ENCODE measurements around the gene ANKRD6.

ANKRD6 gene

DNA sequence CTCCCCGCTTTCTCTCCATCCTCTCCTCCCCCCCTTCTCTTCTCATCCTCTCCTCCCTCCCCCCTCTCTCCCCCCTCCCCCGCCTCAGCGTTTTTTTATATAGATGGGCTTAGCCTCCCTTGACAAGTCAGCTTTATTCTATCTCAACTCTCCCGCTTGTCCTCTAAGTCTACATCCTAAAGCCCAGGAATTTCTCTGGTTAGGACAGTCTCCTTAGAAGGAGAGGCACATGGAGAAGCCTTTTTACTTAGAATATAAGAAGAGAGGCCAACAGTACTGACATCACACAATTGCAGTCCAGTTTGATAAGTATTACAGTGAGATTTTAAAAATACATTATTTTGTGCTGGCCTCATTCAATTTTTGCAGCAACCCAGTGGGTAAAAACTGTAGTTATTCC lies 122.1 kb downstream of the ANKRD6 start:
- no peak for DNase-seq (ENCODE audit: low spot score)
- ChIA-PET CTCF (no interaction called here), POLR2A (ENCODE audit: low non-redundant PET) (no interaction called here)
- TF ChIP-seq, protein P1, sequence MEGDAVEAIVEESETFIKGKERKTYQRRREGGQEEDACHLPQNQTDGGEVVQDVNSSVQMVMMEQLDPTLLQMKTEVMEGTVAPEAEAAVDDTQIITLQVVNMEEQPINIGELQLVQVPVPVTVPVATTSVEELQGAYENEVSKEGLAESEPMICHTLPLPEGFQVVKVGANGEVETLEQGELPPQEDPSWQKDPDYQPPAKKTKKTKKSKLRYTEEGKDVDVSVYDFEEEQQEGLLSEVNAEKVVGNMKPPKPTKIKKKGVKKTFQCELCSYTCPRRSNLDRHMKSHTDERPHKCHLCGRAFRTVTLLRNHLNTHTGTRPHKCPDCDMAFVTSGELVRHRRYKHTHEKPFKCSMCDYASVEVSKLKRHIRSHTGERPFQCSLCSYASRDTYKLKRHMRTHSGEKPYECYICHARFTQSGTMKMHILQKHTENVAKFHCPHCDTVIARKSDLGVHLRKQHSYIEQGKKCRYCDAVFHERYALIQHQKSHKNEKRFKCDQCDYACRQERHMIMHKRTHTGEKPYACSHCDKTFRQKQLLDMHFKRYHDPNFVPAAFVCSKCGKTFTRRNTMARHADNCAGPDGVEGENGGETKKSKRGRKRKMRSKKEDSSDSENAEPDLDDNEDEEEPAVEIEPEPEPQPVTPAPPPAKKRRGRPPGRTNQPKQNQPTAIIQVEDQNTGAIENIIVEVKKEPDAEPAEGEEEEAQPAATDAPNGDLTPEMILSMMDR (conservative IDR thresholded peaks at IDR 0.05; ENCODE audit: low read depth): no peak
- H3K27ac ChIP-seq: no peak overlapping the region

- DNase-seq (ENCODE audit: low spot score): no peak
- POLR2A ChIA-PET (ENCODE audit: low non-redundant PET): no interaction called here
- CTCF ChIA-PET: no interaction called here
- H3K27ac ChIP-seq: no peak overlapping the region
- TF ChIP-seq, protein P1 (conservative IDR thresholded peaks at IDR 0.05; ENCODE audit: low read depth): no peak
Observed at GRCh38 chr6:89555806-89556205, 122.9 kb downstream of the ANKRD6 start.

DNA sequence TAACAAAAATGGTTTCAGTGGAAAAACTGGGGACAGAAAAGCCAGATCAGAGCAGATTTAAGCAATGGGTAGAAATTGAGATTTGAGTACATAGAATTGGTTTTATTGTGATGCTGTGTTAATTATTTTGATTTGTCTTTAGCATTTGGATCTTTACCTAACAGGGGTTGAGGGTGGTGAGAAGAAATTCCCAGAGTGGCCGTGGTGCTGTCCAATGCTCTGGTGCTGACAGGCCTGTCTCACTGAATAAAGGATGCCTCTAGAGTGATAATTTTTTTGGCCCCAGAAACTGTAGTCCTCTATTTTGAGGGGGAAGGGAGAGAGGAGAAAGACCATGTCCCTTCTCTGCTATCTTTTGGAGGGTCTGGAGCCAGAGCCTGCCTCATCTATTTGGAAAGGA lies 126.5 kb downstream of the ANKRD6 start:
- TF ChIP-seq, protein P1 (conservative IDR thresholded peaks at IDR 0.05; ENCODE audit: low read depth): no peak
- ChIA-PET CTCF (no interaction called here), POLR2A (ENCODE audit: low non-redundant PET) (no interaction called here)
- no peak overlapping the region for H3K27ac ChIP-seq
- no peak for DNase-seq (ENCODE audit: low spot score)

DNA sequence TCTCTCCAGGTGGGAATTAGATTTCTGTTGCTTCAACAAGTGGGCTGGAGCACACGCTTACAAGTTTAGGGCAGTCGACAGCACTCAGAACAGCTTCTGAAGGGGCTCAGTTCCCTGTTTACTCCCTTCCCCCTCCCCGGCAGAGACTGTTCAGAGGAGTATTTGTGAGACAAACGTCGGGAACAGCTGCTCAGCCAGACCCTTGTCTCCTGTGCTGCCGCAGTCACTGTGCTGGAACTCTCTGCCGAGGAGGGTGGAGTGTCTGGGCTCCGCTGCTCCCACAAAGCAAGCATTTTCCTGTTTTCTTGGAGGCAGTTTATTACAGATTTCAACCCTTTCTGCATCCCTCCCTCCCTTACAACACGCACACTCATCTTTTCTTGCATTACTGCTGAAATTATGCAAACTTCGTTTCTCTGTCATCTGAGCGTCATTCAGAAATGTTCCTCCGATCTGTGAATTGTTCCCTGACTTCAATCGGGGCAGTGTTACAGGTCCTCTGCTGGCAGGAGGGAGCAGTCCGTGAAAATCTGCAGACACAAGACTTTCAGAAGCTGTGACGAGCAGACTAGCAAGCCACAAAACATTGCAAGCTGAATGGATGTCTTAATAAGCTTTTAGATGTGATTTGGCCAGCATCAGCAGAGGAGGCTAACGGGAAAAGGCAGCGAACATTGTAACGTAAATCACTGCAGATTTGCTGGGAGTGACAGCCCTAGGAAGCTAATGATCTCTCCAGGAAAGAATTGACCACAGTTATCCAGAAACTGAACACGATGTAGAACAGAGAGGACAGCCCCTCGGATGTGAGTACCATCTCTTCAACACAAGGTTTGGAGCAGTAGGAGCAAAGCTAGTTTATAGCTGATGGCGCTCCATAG lies 129.4 kb downstream of the ANKRD6 start:
- CTCF ChIA-PET: interaction anchor here (0.6 kb wide), 1 partner anchor 148 kb away, joined by 4 read pairs; no protein-coding TSS in a partner anchor
- no peak for DNase-seq (ENCODE audit: low spot score)
- no peak overlapping the region for H3K27ac ChIP-seq
- TF ChIP-seq, protein P1 (conservative IDR thresholded peaks at IDR 0.05; ENCODE audit: low read depth): no peak
- POLR2A ChIA-PET (ENCODE audit: low non-redundant PET): no interaction called here

- DNase-seq (ENCODE audit: low spot score): no peak
- ChIA-PET POLR2A (ENCODE audit: low non-redundant PET) (no interaction called here), CTCF (no interaction called here)
- TF ChIP-seq, protein P1 (conservative IDR thresholded peaks at IDR 0.05; ENCODE audit: low read depth): no peak
- no peak overlapping the region for H3K27ac ChIP-seq
Observed at GRCh38 chr6:89563866-89564265, 130.9 kb downstream of the ANKRD6 start.

GRCh38 chr6:89564752-89565427 lies 131.9 kb downstream of the ANKRD6 start:
- DNase-seq (ENCODE audit: low spot score): no peak
- POLR2A ChIA-PET (ENCODE audit: low non-redundant PET): no interaction called here
- CTCF ChIA-PET: no interaction called here
- TF ChIP-seq, protein P1 (conservative IDR thresholded peaks at IDR 0.05; ENCODE audit: low read depth): no peak
- H3K27ac ChIP-seq: no peak overlapping the region
